Measurements from ENCODE around the gene PRR7. TPM values are rescaled to one million over a fixed set of nuclear protein-coding genes. Genes with fewer than 3 reads are reported as not detected.

PRR7 gene
- total RNA-seq, 1 donor from 2014 or later, result 18.1 TPM

DNA sequence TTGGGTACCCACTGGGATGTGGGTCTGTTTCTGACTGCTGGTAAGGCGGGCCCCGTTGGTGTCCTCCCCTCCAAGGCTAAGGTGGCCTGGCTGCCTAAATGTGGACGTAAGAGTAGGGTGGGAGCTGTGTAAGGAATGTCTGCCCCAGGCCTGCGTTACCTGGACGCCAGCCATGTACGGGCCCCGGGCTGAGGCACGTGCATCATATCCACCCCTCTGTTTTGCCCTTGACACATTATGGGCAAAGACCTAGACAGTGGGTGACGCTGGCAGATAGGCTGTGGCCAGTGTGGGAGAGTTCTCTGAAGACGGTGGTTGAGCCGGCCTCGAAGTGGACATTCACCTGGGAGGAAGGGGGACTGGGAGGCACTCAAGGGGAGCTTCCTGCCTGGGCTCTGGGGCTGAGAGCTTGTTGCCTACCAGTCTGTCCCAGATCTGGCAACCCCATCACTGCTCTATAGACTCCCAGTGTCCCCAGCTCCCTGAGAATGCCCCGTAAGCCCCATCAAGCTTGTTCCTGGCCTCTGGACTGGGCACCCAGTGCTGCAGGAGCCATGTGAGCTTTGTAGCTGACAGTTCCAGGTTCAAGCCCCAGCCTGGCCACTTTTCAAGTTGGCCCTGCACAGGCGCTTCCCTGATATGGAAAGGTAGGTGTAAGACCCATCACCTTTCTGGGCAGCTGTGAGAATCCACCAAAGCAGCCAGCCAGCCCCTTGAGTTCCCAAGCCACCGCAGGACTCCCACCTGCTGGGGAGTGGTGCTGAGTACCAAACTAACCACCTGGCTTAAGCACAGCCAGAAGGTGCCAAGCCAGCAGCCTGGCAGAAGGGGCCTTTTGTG is 3.2 kb upstream of the PRR7 start:
- DNase-seq (ENCODE audit: low spot score in 2 of 2), result no peak
- Histone ChIP-seq H3K27ac (no peak overlapping the region), H3K27me3 (no peaks in the 10 kb centered on the region), H3K9me3 (no peaks in the 10 kb centered on the region), H3K36me3 (peaks cover 15 to 22% of the 10 kb centered on the region in 2 donors), H3K4me3 (no peak overlapping the region), H3K4me1 (peaks cover 17 to 21% of the 10 kb centered on the region in 2 donors)
- intact Hi-C loops (cut with DNase I), result no loop called here
- TF ChIP-seq, protein P1, sequence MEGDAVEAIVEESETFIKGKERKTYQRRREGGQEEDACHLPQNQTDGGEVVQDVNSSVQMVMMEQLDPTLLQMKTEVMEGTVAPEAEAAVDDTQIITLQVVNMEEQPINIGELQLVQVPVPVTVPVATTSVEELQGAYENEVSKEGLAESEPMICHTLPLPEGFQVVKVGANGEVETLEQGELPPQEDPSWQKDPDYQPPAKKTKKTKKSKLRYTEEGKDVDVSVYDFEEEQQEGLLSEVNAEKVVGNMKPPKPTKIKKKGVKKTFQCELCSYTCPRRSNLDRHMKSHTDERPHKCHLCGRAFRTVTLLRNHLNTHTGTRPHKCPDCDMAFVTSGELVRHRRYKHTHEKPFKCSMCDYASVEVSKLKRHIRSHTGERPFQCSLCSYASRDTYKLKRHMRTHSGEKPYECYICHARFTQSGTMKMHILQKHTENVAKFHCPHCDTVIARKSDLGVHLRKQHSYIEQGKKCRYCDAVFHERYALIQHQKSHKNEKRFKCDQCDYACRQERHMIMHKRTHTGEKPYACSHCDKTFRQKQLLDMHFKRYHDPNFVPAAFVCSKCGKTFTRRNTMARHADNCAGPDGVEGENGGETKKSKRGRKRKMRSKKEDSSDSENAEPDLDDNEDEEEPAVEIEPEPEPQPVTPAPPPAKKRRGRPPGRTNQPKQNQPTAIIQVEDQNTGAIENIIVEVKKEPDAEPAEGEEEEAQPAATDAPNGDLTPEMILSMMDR (IDR thresholded peaks at IDR 0.05), result no peak

DNA sequence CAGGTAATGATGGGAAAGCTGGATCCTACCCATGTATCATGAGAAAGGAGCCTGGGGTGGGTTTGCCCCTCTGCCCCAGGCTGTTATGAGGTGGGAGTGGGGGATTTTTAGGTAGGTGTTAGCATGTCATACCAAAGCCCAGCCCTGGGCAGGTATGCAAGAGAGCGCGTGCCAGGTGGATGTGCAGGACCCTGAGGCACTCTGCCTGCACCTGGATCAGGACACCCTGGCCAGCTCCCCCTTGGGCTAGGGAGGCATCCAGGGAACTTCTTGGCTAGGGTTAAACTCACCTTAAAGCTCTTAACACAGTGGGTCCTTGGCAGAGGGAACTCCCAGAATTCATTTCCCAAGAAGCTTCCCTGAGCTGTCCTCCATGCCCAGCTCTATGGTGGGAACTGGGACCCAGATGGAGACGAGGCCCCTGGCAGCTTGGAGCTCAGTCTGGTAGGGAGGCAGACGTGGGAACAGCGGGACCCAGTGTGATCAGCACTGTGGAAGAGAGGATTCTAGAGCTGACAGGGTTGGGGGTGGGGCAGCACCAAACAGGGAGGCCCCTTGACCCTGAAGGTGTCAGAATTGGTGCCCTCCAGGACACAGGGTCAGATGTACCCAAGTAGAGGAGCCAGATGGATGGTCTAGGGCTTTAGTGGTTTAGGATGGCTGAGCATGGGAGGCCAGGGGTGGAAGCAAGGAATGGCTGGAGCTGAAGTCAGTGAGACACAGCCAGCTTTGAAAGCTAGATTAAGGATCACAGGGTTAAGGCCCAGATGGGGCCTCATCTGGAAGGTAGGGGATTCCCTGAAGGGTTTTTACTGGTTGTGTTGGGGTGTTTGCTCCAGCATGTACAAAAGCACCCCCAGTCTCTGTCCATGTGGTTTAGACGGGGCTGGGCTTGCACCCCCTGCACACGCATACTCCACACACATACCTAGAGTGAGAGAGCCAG is 2.2 kb upstream of the PRR7 start:
- TF ChIP-seq, protein P1 (IDR thresholded peaks at IDR 0.05), result no peak
- Histone ChIP-seq H3K36me3 (peaks cover 15 to 17% of the 10 kb centered on the region in 2 donors), H3K27me3 (no peaks in the 10 kb centered on the region), H3K9me3 (no peaks in the 10 kb centered on the region), H3K27ac (no peak overlapping the region), H3K4me1 (peaks cover 17 to 24% of the 10 kb centered on the region in 2 donors), H3K4me3 (no peak overlapping the region)
- no peak for DNase-seq (ENCODE audit: low spot score in 2 of 2)
- intact Hi-C loops (cut with DNase I), result no loop called here

DNA sequence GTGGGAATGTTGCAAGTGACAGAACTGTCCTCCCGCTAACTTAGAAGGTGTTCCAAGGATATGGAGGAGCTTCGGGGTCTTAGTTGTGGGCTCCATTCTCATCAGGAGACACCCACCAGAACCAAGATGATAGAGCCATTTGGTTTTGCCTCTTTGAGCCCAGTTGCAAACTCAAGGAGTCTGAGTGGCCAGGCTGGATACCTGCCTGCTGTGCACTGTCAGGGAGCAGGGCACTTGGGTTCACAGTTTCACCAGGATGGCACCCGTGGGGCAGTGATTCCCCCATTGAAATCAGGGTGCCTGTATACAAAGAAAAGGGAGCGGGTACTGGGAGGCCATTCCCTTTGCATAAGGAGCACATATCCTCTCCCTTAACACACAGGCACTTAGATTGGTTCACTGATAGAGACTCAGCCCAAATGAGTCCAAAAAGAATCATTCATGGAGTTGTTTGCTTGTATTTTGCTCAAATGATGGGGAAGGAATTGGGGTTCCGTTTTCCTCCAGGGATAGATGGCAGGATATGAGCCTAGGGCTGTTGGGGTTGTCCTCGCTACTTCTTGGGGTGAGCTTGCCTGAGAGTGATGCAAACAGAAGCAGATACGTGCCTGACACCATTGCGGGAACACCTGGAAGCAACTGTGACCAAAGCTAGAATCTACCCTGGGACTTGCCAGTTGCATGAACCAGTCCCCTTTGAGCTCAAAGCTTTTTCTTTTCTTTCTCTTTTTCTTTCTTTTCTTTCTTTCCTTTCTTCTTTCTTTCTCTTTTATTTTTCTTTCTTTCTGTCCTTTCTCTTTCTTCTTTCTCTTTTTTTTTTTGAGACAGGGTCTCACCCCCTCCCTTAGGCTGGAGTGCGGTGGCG is 1.3 kb upstream of the PRR7 start:
- Histone ChIP-seq H3K4me1 (peaks cover 17 to 24% of the 10 kb centered on the region in 2 donors), H3K36me3 (peaks cover 13 to 17% of the 10 kb centered on the region in 2 donors), H3K4me3 (no peak overlapping the region), H3K27me3 (no peaks in the 10 kb centered on the region), H3K9me3 (no peaks in the 10 kb centered on the region), H3K27ac (no peak overlapping the region)
- DNase-seq (ENCODE audit: low spot score in 2 of 2), result no peak
- intact Hi-C loops (cut with DNase I), result no loop called here
- TF ChIP-seq, protein P1 (IDR thresholded peaks at IDR 0.05), result no peak

DNA sequence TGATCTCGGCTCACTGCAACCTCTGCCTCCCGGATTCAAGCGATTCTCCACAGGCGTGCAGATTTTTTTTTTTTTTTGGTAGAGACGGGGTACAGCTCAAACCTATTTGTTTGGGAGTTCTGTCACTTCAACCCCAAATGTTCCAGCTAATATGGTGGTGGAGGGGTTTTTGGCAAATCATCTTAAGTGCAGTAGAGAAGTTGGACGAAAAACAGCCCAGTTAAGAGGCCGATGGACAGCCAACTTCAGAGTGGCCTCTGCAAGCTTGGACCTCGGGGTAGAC is 756 bp upstream of the PRR7 start:
- TF ChIP-seq, protein P1 (IDR thresholded peaks at IDR 0.05), result no peak
- Histone ChIP-seq H3K27ac (no peak overlapping the region), H3K36me3 (peaks cover 7 to 14% of the 10 kb centered on the region in 2 donors), H3K9me3 (no peaks in the 10 kb centered on the region), H3K27me3 (no peaks in the 10 kb centered on the region), H3K4me3 (peak overlapping the region; percentile 59 to 70), H3K4me1 (peaks cover 17 to 24% of the 10 kb centered on the region in 2 donors)
- DNase-seq (ENCODE audit: low spot score in 2 of 2), result no peak
- intact Hi-C loops (cut with DNase I), result no loop called here

DNA sequence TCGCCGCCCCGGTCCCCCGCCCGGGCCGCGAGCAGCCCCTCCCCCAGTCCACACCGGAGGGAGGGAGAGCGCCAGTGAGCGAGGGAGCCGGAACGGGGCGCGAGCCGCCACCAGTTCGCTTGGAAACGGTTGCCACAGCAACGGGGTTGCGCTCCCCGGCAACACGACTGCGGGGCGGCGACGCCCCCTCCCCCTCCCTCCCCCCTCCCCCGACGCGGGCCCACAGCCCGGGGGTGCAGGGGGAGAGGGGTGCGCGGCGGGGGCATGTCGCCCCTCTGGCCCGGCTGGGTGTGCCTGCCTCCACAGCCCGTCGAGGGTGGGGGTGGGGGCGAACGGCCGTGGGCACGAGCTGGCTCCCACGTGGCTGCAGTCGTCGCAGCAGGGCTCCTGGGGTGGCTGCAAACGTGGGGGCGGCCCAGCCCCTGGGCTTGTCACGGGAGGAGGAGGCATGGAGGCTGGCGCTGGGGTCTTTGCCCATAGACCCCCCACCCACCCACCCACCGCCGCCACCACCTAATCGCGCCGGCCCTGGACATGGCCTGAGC is 524 bp downstream of the PRR7 start:
- no peaks in the 10 kb centered on the region for H3K9me3 ChIP-seq
- no peak overlapping the region for H3K27ac ChIP-seq
- no peaks in the 10 kb centered on the region for H3K27me3 ChIP-seq
- intact Hi-C loops (cut with DNase I), result loop anchor here (1.0 kb wide), 1 partner anchor 21 kb away; the partner anchor contains the start of gene GRK6
- H3K4me1 ChIP-seq, result peaks cover 17 to 24% of the 10 kb centered on the region in 2 donors
- DNase-seq (ENCODE audit: low spot score in 2 of 2), result no peak
- peak overlapping the region; percentile 59 to 70 for H3K4me3 ChIP-seq
- TF ChIP-seq, protein P1 (IDR thresholded peaks at IDR 0.05), result no peak
- peaks cover 2% of the 10 kb centered on the region in 2 donors for H3K36me3 ChIP-seq
